ENCODE data around the gene ASXL2.

ASXL2 gene

GRCh38 chr2:25804338-25804737 is 73.9 kb downstream of the ASXL2 start:
- no peak for DNase-seq (ENCODE audit: low read depth in 3 of 3)

DNA sequence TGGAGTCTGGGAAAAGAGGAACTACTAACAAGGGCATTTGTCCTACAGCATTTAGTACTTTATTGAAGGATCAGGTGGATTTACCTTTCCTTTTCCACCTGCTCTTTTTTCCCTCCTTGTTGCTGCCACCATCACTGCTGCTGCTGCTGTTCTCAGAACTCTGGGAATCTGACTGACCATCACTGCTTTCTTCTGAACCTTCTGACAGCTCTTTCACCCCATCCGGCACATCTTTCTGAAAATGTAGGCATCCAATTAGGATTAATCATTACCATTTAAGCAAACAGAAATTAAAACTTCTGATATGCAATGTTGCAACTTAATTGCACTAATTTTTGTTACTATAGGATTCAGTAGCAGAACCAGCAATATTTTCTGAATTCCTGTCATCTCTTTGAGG is 79.0 kb downstream of the ASXL2 start:
- DNase-seq (ENCODE audit: low read depth in 3 of 3), result no peak

DNA sequence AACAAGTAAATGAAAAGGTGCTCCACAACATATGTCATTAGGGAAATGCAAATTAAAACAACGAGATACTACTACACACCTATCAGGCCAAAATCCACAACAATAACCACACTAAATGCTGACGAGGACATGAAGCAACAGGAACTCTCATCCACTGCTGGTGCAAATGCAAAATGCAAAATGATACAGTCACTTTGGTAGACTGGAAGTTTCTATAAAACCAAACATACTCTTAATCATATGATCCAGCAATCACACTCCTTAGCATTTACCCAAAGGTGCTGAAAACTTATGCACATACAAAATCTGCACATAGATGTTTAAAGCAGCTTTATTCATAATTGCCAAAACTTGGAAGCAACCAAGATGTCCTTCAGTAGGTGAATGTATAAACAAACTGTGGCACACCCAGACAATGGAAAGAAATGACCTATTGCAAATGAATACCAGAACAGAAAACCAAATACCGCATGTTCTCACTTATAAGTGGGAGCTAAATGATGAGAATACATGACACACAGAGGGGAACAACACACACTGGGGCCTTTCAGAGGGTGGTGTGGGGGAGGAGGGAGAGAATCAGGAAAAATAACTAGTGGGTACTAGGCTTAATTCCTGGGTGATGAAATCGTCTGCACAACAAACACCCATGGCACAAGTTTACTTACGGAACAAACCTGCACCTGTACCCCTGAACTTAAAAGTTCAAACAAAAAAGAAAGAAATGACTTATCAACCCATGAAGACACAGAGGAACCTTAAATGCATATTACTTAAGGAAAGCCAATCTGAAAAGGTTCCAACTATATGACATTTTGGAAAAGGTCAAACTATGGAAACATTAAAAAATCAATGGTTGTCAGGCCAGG is 80.4 kb downstream of the ASXL2 start:
- peak in 1 of 3 donors; percentile 27 for DNase-seq (ENCODE audit: low read depth in 3 of 3)

- DNase-seq (ENCODE audit: low read depth in 3 of 3), result no peak
Observed at GRCh38 chr2:25794544-25795276, 83.6 kb downstream of the ASXL2 start.

GRCh38 chr2:25790074-25790790 is 88.1 kb downstream of the ASXL2 start:
- DNase-seq (ENCODE audit: low read depth in 3 of 3), result no peak

GRCh38 chr2:25788457-25788856 is 89.8 kb downstream of the ASXL2 start:
- no peak for DNase-seq (ENCODE audit: low read depth in 3 of 3)

DNA sequence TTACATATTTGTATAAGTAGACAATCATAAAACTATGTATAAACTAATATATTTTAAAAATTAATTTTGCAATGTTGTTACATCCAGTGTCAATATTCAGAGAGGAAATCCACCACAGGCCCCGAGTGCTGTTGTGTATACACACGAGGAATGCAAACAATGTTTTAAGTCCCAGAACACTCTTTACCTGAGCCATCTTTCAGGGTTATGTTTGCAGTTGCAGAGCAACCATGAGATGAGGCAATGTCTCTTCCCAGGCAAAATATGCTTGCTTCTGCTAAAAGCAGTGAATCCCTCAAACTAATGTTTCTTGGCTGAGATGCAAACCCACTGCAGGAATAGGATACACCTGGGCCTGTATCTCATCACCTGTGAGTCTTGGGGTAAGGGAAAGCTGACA is 91.3 kb downstream of the ASXL2 start:
- DNase-seq (ENCODE audit: low read depth in 3 of 3), result no peak

- DNase-seq (ENCODE audit: low read depth in 3 of 3), result no peak
Observed at GRCh38 chr2:25784404-25784803, 93.9 kb downstream of the ASXL2 start.

DNA sequence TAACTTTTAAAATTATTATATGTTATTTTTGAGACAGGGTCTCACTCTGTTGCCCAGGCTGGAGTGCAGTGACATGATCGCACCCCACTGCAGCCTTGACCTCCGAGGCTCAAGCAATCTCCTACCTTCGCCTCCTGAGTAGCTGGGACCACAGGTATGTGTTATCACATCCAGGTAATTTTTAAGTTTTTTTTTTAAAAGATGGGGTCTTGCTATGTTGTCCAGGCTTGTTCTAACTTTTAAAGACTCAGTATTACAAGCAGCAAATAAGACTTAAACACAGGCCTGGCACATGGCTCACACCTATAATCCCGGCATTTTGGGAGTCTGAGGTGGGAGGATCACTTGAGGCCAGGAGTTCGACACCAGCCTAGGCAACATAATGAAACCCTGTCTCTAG is 101.2 kb downstream of the ASXL2 start:
- DNase-seq (ENCODE audit: low read depth in 3 of 3), result no peak

GRCh38 chr2:25772078-25772477 is 106.2 kb downstream of the ASXL2 start:
- no peak for DNase-seq (ENCODE audit: low read depth in 3 of 3)

DNA sequence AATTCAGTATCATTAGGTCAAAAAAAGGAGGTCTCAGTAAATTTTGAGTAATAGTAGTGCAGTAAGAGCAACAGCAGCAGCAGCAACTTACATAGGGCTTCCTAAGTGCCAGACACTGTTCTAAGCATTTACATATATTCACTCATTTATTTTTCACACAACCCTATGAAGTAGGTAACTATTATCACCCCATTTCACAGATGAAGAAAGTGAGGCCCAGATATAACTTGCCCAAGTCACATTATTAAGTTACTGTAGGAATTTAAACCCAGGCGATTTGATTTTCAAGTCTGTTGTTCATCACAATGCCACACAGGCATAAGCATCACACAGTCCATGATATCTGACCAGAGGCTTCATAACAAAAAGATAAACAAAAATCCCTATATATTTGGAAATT is 114.7 kb downstream of the ASXL2 start:
- DNase-seq (ENCODE audit: low read depth in 3 of 3), result no peak

DNA sequence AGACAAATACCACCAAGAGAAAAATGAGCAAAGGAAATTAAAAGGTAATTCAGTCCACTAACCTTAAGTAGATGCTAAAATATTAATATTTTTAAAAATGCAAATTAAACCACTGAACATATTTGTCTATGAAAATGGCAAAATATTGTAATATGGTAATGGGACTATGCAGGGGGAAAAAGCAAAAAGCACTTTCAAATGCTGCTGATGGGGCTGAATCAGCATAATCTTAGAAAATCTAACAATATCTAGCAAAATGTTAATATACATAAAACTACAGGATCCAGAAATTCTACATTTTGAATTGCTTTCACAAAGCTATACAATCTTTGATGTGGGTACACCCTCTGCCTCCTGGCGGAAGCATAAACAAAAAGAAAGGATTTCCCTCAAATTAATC is 118.0 kb downstream of the ASXL2 start:
- DNase-seq (ENCODE audit: low read depth in 3 of 3), result no peak

- DNase-seq (ENCODE audit: low read depth in 3 of 3), result no peak
Observed at GRCh38 chr2:25758348-25758747, 119.9 kb downstream of the ASXL2 start.

DNA sequence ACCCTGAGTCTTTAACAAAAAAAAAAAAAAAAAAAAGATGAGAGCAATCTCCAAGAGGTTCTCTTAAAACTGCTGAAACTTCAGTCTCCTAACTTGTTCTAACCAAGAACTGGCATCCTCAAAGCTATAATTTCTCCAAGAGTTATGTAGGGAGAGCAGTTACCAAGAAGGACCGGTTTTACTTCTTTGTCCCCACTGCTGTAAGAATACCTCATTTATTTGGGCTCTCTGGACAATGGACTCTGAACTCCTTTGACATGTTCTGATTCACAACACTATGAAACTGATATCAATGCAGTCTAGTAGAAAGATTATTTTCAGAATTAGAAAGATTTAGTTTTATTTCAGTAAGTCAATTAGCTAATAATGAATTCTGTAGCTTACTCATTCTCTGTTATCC is 120.4 kb downstream of the ASXL2 start:
- no peak for DNase-seq (ENCODE audit: low read depth in 3 of 3)

DNA sequence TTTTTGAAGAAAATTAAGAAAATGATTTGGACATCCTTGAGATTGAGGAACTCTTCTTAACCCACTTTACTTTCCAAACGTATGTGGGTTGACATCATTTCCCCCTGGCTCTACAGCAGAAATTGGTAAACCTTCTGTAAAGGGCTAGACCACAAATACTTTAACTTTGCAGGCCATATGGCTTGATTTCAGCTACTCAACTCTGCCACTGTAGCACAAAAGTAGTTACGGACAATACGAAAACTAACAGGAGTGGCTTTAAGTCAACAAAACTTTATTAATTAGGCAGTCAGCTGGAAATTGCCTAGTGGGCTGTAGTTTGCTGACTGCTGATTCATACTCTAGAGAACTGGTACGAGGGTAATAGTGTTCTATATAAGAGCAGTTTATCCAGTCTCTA is 121.8 kb downstream of the ASXL2 start:
- DNase-seq (ENCODE audit: low read depth in 3 of 3), result no peak

DNA sequence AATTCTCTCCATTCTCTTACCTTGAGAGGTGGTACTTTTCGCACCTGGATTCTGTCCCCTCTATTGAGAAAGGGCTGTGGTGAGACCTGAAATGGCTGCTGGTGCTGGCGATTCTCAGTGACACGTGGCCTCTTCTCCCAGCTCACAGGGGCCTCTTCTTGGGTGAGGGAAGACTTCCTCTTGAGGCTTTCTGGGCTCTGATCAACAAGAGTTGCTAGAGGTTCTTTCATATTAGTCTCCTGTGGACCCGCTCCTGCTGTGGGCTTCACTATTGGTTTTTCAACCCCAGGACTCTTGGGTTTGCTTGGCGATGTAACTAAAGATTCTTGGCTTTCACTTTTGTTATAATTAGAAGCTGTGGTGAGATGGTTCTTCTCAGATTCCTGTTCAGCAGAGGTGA is 128.6 kb downstream of the ASXL2 start:
- no peak for DNase-seq (ENCODE audit: low read depth in 3 of 3)

GRCh38 chr2:25744055-25744454 is 134.2 kb downstream of the ASXL2 start:
- DNase-seq (ENCODE audit: low read depth in 3 of 3), result no peak

DNA sequence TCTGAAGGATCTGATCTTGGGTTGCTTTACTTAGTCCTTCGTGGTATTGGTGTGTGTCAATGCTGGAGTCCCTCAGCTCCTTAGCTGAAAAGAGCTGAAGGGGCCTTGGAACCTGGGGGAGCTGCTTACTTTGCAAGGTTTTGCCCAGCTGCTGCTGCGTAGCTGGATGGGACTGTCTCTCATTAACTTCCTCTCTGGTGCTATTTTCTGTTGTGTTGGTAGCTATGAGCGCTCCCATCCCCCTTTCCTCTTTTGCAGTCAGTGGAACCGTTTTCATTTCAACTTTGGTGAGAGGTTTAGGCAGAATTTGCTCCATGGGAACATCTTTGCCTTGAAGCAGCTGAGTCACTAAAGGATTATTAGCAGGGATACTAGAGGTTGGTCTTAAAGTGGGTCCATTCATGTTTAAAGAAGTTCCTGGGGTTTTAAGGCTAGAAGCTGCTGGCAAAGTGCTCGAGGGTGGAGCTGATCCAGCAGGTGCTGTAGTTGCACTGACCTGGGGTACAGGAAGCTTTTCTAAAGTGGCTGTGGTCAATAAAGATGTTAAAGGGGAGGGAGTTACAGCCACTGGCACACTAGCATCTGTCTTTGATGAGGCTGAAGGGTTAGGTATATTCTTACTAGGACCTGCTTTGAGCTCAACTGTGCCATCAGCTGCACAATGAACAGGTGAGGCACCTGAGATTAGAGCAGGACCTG is 135.0 kb downstream of the ASXL2 start:
- no peak for DNase-seq (ENCODE audit: low read depth in 3 of 3)

DNA sequence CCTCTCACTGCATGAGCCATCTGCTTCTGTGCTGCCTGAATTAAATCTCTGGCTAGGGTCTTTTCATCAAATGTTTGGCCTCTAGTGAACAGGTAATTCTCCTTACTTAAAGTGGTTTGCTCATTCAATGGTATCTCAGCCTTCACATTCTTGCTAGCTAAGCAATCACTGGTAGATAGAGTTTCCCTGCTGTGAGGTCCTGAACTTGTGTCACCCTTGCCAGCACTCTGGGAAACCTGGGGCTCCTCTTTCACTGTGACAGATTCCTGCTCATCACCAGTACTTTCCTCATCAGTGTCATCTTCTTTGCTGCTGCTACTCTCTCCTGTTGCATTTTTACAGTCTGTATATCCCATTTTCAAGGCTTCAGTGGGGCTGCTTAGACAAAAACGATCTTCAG is 135.8 kb downstream of the ASXL2 start:
- DNase-seq (ENCODE audit: low read depth in 3 of 3), result no peak

- no peak for DNase-seq (ENCODE audit: low read depth in 3 of 3)
Observed at GRCh38 chr2:25740810-25741381, 137.4 kb downstream of the ASXL2 start.
